Measurements from ENCODE around the gene LRRC59.
A peak's percentile ranks its signal among the peaks of the same experiment; 100 is the strongest.
"Not testable (repeated sequence)": the region's sequence is repeated elsewhere in the genome, so short reads cannot be mapped to it uniquely, and the experiment has no call there.

Gene LRRC59

GRCh38 chr17:50346313-50347116 lies 50.8 kb downstream of the LRRC59 start:
- H3K4me3 ChIP-seq (ENCODE audit: low read depth, low read length) = peak overlapping the region; percentile 70
- no peak for TF ChIP-seq CTCF (IDR thresholded peaks at IDR 0.05; ENCODE audit: borderline replicate concordance, insufficient read depth, low read depth, low read length)

GRCh38 chr17:50345432-50346312 lies 51.7 kb downstream of the LRRC59 start, which contains the start of gene XYLT2:
XYLT2 (plus strand) TSS chr17:50346126; CDS start chr17:50346141, 15 bp downstream.
- TF ChIP-seq CTCF (IDR thresholded peaks at IDR 0.05; ENCODE audit: borderline replicate concordance, insufficient read depth, low read depth, low read length) = no peak
- peak within 1 kb of the TSS; percentile 70 for H3K4me3 ChIP-seq (ENCODE audit: low read depth, low read length)

- H3K4me3 ChIP-seq (ENCODE audit: low read depth, low read length) = no peak overlapping the region
- no peak for TF ChIP-seq CTCF (IDR thresholded peaks at IDR 0.05; ENCODE audit: borderline replicate concordance, insufficient read depth, low read depth, low read length)
Measured at GRCh38 chr17:50344731-50345365, 52.5 kb downstream of the LRRC59 start.

GRCh38 chr17:50339381-50339780 lies 57.9 kb downstream of the LRRC59 start:
- H3K4me3 ChIP-seq (ENCODE audit: low read depth, low read length) = no peak overlapping the region
- no peak for TF ChIP-seq CTCF (IDR thresholded peaks at IDR 0.05; ENCODE audit: borderline replicate concordance, insufficient read depth, low read depth, low read length)

GRCh38 chr17:50338645-50339044 lies 58.7 kb downstream of the LRRC59 start:
- no peak overlapping the region for H3K4me3 ChIP-seq (ENCODE audit: low read depth, low read length)
- no peak for TF ChIP-seq CTCF (IDR thresholded peaks at IDR 0.05; ENCODE audit: borderline replicate concordance, insufficient read depth, low read depth, low read length)

- TF ChIP-seq CTCF (IDR thresholded peaks at IDR 0.05; ENCODE audit: borderline replicate concordance, insufficient read depth, low read depth, low read length) = no peak
- no peak overlapping the region for H3K4me3 ChIP-seq (ENCODE audit: low read depth, low read length)
Measured at GRCh38 chr17:50337956-50338355, 59.4 kb downstream of the LRRC59 start.

- not testable (repeated sequence) for H3K4me3 ChIP-seq (ENCODE audit: low read depth, low read length)
Measured at GRCh38 chr17:50333291-50334057, 63.8 kb downstream of the LRRC59 start.

Measured in GM12875 (cell line).